Astrocyte of the cerebellum (primary cell): Measurements from ENCODE around the gene AOC2.

ENCODE experiments used
- DNase-seq: peaks from one replicate; pipeline ENCODE4 v3.0.0-alpha.2; 2011; ENCODE audit warnings: low read depth
- H3K4me3 ChIP-seq: 2 replicates; pipeline ENCODE4 v1.5.1; 2011; ENCODE audit warnings: mild to moderate bottlenecking, low read depth, low read length, moderate library complexity
- CTCF ChIP-seq: IDR thresholded peaks from 2 replicates; pipeline ENCODE4 v1.5.1; 2012; ENCODE audit warnings: low read length, low read depth, moderate library complexity, mild to moderate bottlenecking; ENCODE audit errors: missing control alignments
- in situ Hi-C: cut with HindIII; loops from 2 replicates; pipeline ENCODE4 v1.10.0; 2017; ENCODE audit warnings: low sequenced_read_pairs

Gene AOC2

GRCh38 chr17:42798383-42799380 is 45.7 kb upstream of the AOC2 start, which contains the start of the genes CNTD1 and COA3:
TSS of gene CNTD1 (plus strand) at chr17:42798861. CDS start at chr17:42799068, 207 bp downstream.
TSS of gene COA3 (minus strand) at chr17:42798704. CDS start at chr17:42798681, 23 bp downstream.
- H3K4me3 ChIP-seq: peak within 1 kb of the TSS; percentile 94
- in situ Hi-C loops: no loop called here
- peak; percentile 51 for DNase-seq
- TF ChIP-seq CTCF: no peak

GRCh38 chr17:42803074-42803883 is 41.1 kb upstream of the AOC2 start:
- TF ChIP-seq CTCF: no peak
- DNase-seq: peak; percentile 76
- in situ Hi-C loops: no loop called here
- no peak overlapping the region for H3K4me3 ChIP-seq

- in situ Hi-C loops: no loop called here
- TF ChIP-seq CTCF: no peak
- H3K4me3 ChIP-seq: no peak overlapping the region
- DNase-seq: no peak
Measured at GRCh38 chr17:42804918-42805367, 39.4 kb upstream of the AOC2 start.

- H3K4me3 ChIP-seq: no peak overlapping the region
- in situ Hi-C loops: no loop called here
- no peak for DNase-seq
- TF ChIP-seq CTCF: no peak
Measured at GRCh38 chr17:42806249-42806648, 38.1 kb upstream of the AOC2 start.

- DNase-seq: peak; percentile 50
- in situ Hi-C loops: no loop called here
- H3K4me3 ChIP-seq: no peak overlapping the region
- TF ChIP-seq CTCF: no peak
Measured at GRCh38 chr17:42809250-42809649, 35.1 kb upstream of the AOC2 start.

GRCh38 chr17:42814633-42815399 is 29.6 kb upstream of the AOC2 start:
- peak; percentile 73 for DNase-seq
- H3K4me3 ChIP-seq: no peak overlapping the region
- no peak for TF ChIP-seq CTCF
- in situ Hi-C loops: no loop called here
